ENCODE data around the gene EBP. TPM values are rescaled to one million over a fixed set of nuclear protein-coding genes. Genes with fewer than 3 reads are reported as not detected.
A peak's percentile ranks its signal among the peaks of the same experiment; 100 is the strongest.

EBP gene
- total RNA-seq: 56.8 TPM
- polyA plus RNA-seq: 100 to 1,000 TPM in 3 of 4 donors, 10 to 100 TPM in 1; 88.4 to 126 (median 109) TPM

- Mint-ChIP-seq H3K9me3 (no peaks in the 10 kb centered on the region), H3K27me3 (no peaks in the 10 kb centered on the region), H3K36me3 (peaks cover 6% of the 10 kb centered on the region), H3K27ac (peak within 1 kb of the TSS; percentile 94 to 99 (median 95)), H3K4me1 (peaks cover 3 to 34% (median 15%) of the 10 kb centered on the region in 4 donors), H3K4me3 (peak within 1 kb of the TSS; percentile 87 to 94 (median 91))
- peak within 1 kb of the TSS; percentile 81 for H3K27ac ChIP-seq (ENCODE audit: insufficient read depth, low read length, poor library complexity, severe bottlenecking)
- no peaks in the 10 kb centered on the region for H3K27me3 ChIP-seq (ENCODE audit: control insufficient read depth, insufficient read depth, low read length)
- peak; percentile 92 to 96 for ATAC-seq (ENCODE audit: low read depth in 2 of 2)
- H3K4me1 ChIP-seq (ENCODE audit: control insufficient read depth, insufficient read depth, low read length, poor library complexity, severe bottlenecking): peaks cover 16% of the 10 kb centered on the region
- peak within 1 kb of the TSS; percentile 78 for H3K4me3 ChIP-seq (ENCODE audit: low read depth, low read length)
- peak; percentile 91 to 97 (median 94) for DNase-seq
- H3K9me3 ChIP-seq (ENCODE audit: control insufficient read depth in 2 of 2, low read length in 2 of 2): no peaks in the 10 kb centered on the region
- H3K36me3 ChIP-seq (ENCODE audit: control insufficient read depth, insufficient read depth, low read length): peaks cover 7% of the 10 kb centered on the region
Observed at GRCh38 chrX:48521353-48522243, at the start of gene EBP. TSS of gene EBP (plus strand) at chrX:48521808. CDS start at chrX:48523772, 1,964 bp downstream.

GRCh38 chrX:48472225-48472624 is 49.4 kb upstream of the EBP start:
- Mint-ChIP-seq H3K36me3 (no peaks in the 10 kb centered on the region), H3K4me1 (peaks cover 5 to 35% (median 18%) of the 10 kb centered on the region in 4 donors), H3K27ac (no peak overlapping the region), H3K9me3 (no peaks in the 10 kb centered on the region), H3K27me3 (no peaks in the 10 kb centered on the region), H3K4me3 (peak overlapping the region in 1 of 4 donors; percentile 50)
- Histone ChIP-seq H3K4me1 (ENCODE audit: control insufficient read depth, insufficient read depth, low read length, poor library complexity, severe bottlenecking) (peaks cover 32% of the 10 kb centered on the region), H3K27me3 (ENCODE audit: control insufficient read depth, insufficient read depth, low read length) (no peaks in the 10 kb centered on the region), H3K27ac (ENCODE audit: insufficient read depth, low read length, poor library complexity, severe bottlenecking) (no peak overlapping the region), H3K4me3 (ENCODE audit: low read depth, low read length) (no peak overlapping the region), H3K9me3 (ENCODE audit: control insufficient read depth in 2 of 2, low read length in 2 of 2) (no peaks in the 10 kb centered on the region), H3K36me3 (ENCODE audit: control insufficient read depth, insufficient read depth, low read length) (no peaks in the 10 kb centered on the region)
- ATAC-seq (ENCODE audit: low read depth in 2 of 2): no peak
- no peak for DNase-seq

GRCh38 chrX:48472851-48473703 is 48.5 kb upstream of the EBP start:
- Mint-ChIP-seq H3K27me3 (no peaks in the 10 kb centered on the region), H3K4me3 (peak overlapping the region in 2 of 4 donors; percentile 21 to 50), H3K4me1 (peaks cover 5 to 35% (median 22%) of the 10 kb centered on the region in 4 donors), H3K27ac (no peak overlapping the region), H3K9me3 (no peaks in the 10 kb centered on the region), H3K36me3 (no peaks in the 10 kb centered on the region)
- Histone ChIP-seq H3K4me1 (ENCODE audit: control insufficient read depth, insufficient read depth, low read length, poor library complexity, severe bottlenecking) (peaks cover 28% of the 10 kb centered on the region), H3K9me3 (ENCODE audit: control insufficient read depth in 2 of 2, low read length in 2 of 2) (no peaks in the 10 kb centered on the region), H3K4me3 (ENCODE audit: low read depth, low read length) (no peak overlapping the region), H3K27me3 (ENCODE audit: control insufficient read depth, insufficient read depth, low read length) (no peaks in the 10 kb centered on the region), H3K36me3 (ENCODE audit: control insufficient read depth, insufficient read depth, low read length) (no peaks in the 10 kb centered on the region), H3K27ac (ENCODE audit: insufficient read depth, low read length, poor library complexity, severe bottlenecking) (no peak overlapping the region)
- ATAC-seq (ENCODE audit: low read depth in 2 of 2) (no peak), DNase-seq (no peak)

- ATAC-seq (ENCODE audit: low read depth in 2 of 2) (no peak), DNase-seq (no peak)
- no peaks in the 10 kb centered on the region for H3K27me3 ChIP-seq (ENCODE audit: control insufficient read depth, insufficient read depth, low read length)
- Mint-ChIP-seq H3K9me3 (no peaks in the 10 kb centered on the region), H3K27ac (no peak overlapping the region), H3K4me3 (peak overlapping the region in 2 of 4 donors; percentile 21 to 50), H3K27me3 (no peaks in the 10 kb centered on the region), H3K36me3 (no peaks in the 10 kb centered on the region), H3K4me1 (peaks cover 5 to 36% (median 22%) of the 10 kb centered on the region in 4 donors)
- no peaks in the 10 kb centered on the region for H3K9me3 ChIP-seq (ENCODE audit: control insufficient read depth in 2 of 2, low read length in 2 of 2)
- no peak overlapping the region for H3K4me3 ChIP-seq (ENCODE audit: low read depth, low read length)
- H3K36me3 ChIP-seq (ENCODE audit: control insufficient read depth, insufficient read depth, low read length): no peaks in the 10 kb centered on the region
- H3K27ac ChIP-seq (ENCODE audit: insufficient read depth, low read length, poor library complexity, severe bottlenecking): no peak overlapping the region
- peaks cover 24% of the 10 kb centered on the region for H3K4me1 ChIP-seq (ENCODE audit: control insufficient read depth, insufficient read depth, low read length, poor library complexity, severe bottlenecking)
Observed at GRCh38 chrX:48473704-48473990, 48.0 kb upstream of the EBP start.

- Histone ChIP-seq H3K9me3 (ENCODE audit: control insufficient read depth in 2 of 2, low read length in 2 of 2) (no peaks in the 10 kb centered on the region), H3K4me3 (ENCODE audit: low read depth, low read length) (no peak overlapping the region), H3K27me3 (ENCODE audit: control insufficient read depth, insufficient read depth, low read length) (no peaks in the 10 kb centered on the region), H3K27ac (ENCODE audit: insufficient read depth, low read length, poor library complexity, severe bottlenecking) (no peak overlapping the region), H3K36me3 (ENCODE audit: control insufficient read depth, insufficient read depth, low read length) (no peaks in the 10 kb centered on the region), H3K4me1 (ENCODE audit: control insufficient read depth, insufficient read depth, low read length, poor library complexity, severe bottlenecking) (peaks cover 22% of the 10 kb centered on the region)
- Mint-ChIP-seq H3K27ac (peak overlapping the region in 1 of 3 donors; percentile 44), H3K36me3 (peaks cover 1% of the 10 kb centered on the region), H3K4me1 (peaks cover 5 to 38% (median 22%) of the 10 kb centered on the region in 4 donors), H3K9me3 (no peaks in the 10 kb centered on the region), H3K4me3 (no peak overlapping the region), H3K27me3 (no peaks in the 10 kb centered on the region)
- DNase-seq (peak in 1 of 3 donors; percentile 47), ATAC-seq (ENCODE audit: low read depth in 2 of 2) (no peak)
Observed at GRCh38 chrX:48474127-48474526, 47.5 kb upstream of the EBP start.

- no peaks in the 10 kb centered on the region for H3K36me3 ChIP-seq (ENCODE audit: control insufficient read depth, insufficient read depth, low read length)
- H3K27me3 ChIP-seq (ENCODE audit: control insufficient read depth, insufficient read depth, low read length): no peaks in the 10 kb centered on the region
- Mint-ChIP-seq H3K4me1 (peaks cover 5 to 34% (median 18%) of the 10 kb centered on the region in 4 donors), H3K36me3 (peaks cover 4% of the 10 kb centered on the region), H3K27me3 (no peaks in the 10 kb centered on the region), H3K4me3 (peak overlapping the region in 1 of 4 donors; percentile 41), H3K9me3 (no peaks in the 10 kb centered on the region), H3K27ac (no peak overlapping the region)
- no peak overlapping the region for H3K27ac ChIP-seq (ENCODE audit: insufficient read depth, low read length, poor library complexity, severe bottlenecking)
- H3K9me3 ChIP-seq (ENCODE audit: control insufficient read depth in 2 of 2, low read length in 2 of 2): no peaks in the 10 kb centered on the region
- H3K4me1 ChIP-seq (ENCODE audit: control insufficient read depth, insufficient read depth, low read length, poor library complexity, severe bottlenecking): peaks cover 19% of the 10 kb centered on the region
- no peak overlapping the region for H3K4me3 ChIP-seq (ENCODE audit: low read depth, low read length)
- no peak for ATAC-seq (ENCODE audit: low read depth in 2 of 2)
- DNase-seq: no peak
Observed at GRCh38 chrX:48474581-48474980, 47.0 kb upstream of the EBP start.

GRCh38 chrX:48475296-48475695 is 46.3 kb upstream of the EBP start:
- DNase-seq (peak in 1 of 3 donors; percentile 11), ATAC-seq (ENCODE audit: low read depth in 2 of 2) (no peak)
- H3K27me3 Mint-ChIP-seq: no peaks in the 10 kb centered on the region
- H3K4me1 ChIP-seq (ENCODE audit: control insufficient read depth, insufficient read depth, low read length, poor library complexity, severe bottlenecking): peaks cover 16% of the 10 kb centered on the region
- H3K4me3 Mint-ChIP-seq: peak overlapping the region; percentile 83 to 91 (median 90)
- no peaks in the 10 kb centered on the region for H3K9me3 Mint-ChIP-seq
- no peaks in the 10 kb centered on the region for H3K27me3 ChIP-seq (ENCODE audit: control insufficient read depth, insufficient read depth, low read length)
- H3K27ac ChIP-seq (ENCODE audit: insufficient read depth, low read length, poor library complexity, severe bottlenecking): peak overlapping the region; percentile 80
- H3K36me3 Mint-ChIP-seq: peaks cover 5% of the 10 kb centered on the region
- H3K4me1 Mint-ChIP-seq: peaks cover 5 to 31% (median 16%) of the 10 kb centered on the region in 4 donors
- H3K9me3 ChIP-seq (ENCODE audit: control insufficient read depth in 2 of 2, low read length in 2 of 2): no peaks in the 10 kb centered on the region
- peak overlapping the region; percentile 84 for H3K4me3 ChIP-seq (ENCODE audit: low read depth, low read length)
- peak overlapping the region; percentile 95 to 96 (median 95) for H3K27ac Mint-ChIP-seq
- H3K36me3 ChIP-seq (ENCODE audit: control insufficient read depth, insufficient read depth, low read length): no peaks in the 10 kb centered on the region

All from CD4-positive, CD25-positive, alpha-beta regulatory T cell (primary cell).